ENCODE data around the gene PSD4.

The PSD4 gene

GRCh38 chr2:113173542-113174375 lies at the start of gene PSD4:
PSD4 (plus strand) TSS chr2:113173971; CDS start chr2:113182457, 8,486 bp downstream.
- ChIA-PET POLR2A (interaction anchor here (1.1 to 2.7 kb wide), 4 partner anchors 10 to 25 kb away, joined by 4 to 7 read pairs (median 4); no protein-coding TSS in a partner anchor), CTCF (interaction anchor here (0.6 to 2.3 kb wide), 5 partner anchors 9 to 36 kb away, joined by 3 to 16 read pairs (median 3); no protein-coding TSS in a partner anchor)
- no peak for TF ChIP-seq FOXM1 (IDR thresholded peaks at IDR 0.05; ENCODE audit: borderline replicate concordance)
- TF ChIP-seq L3MBTL2 (conservative IDR thresholded peaks at IDR 0.05), result no peak
- TF ChIP-seq SP1 (IDR thresholded peaks at IDR 0.05), result no peak
- DNase-seq (ENCODE audit: extremely low spot score), result no peak

- ChIA-PET POLR2A (no interaction called here), CTCF (no interaction called here)
- TF ChIP-seq PKNOX1 (IDR thresholded peaks at IDR 0.05) (no peak), ARNT (IDR thresholded peaks at IDR 0.05) (no peak), SP1 (IDR thresholded peaks at IDR 0.05) (no peak), ELF4 (IDR thresholded peaks at IDR 0.05) (no peak)
- no peak for DNase-seq (ENCODE audit: extremely low spot score)
These were observed 49.4 kb upstream of the PSD4 start for GRCh38 chr2:113124181-113124961.

- POLR2A ChIA-PET, result no interaction called here
- CTCF ChIA-PET, result no interaction called here
- TF ChIP-seq BHLHE40 (IDR thresholded peaks at IDR 0.05; ENCODE audit: borderline replicate concordance) (no peak), SP1 (IDR thresholded peaks at IDR 0.05) (no peak), ELF4 (IDR thresholded peaks at IDR 0.05) (no peak), LEF1 (IDR thresholded peaks at IDR 0.05; ENCODE audit: borderline replicate concordance) (no peak), CTBP1 (IDR thresholded peaks at IDR 0.05; ENCODE audit: borderline replicate concordance) (no peak), HDGF (IDR thresholded peaks at IDR 0.05; ENCODE audit: borderline replicate concordance) (no peak), FOXA1 (IDR thresholded peaks at IDR 0.05) (no peak), FOXM1 (IDR thresholded peaks at IDR 0.05; ENCODE audit: borderline replicate concordance) (no peak), TARDBP (IDR thresholded peaks at IDR 0.05) (no peak), NFRKB (IDR thresholded peaks at IDR 0.05) (no peak), SUZ12 (IDR thresholded peaks at IDR 0.05) (no peak), ARNT (IDR thresholded peaks at IDR 0.05) (no peak), FOXK2 (IDR thresholded peaks at IDR 0.05) (no peak), ZNF384 (IDR thresholded peaks at IDR 0.05) (no peak), PKNOX1 (IDR thresholded peaks at IDR 0.05) (no peak), L3MBTL2 (conservative IDR thresholded peaks at IDR 0.05) (no peak)
These were observed 48.6 kb upstream of the PSD4 start for GRCh38 chr2:113124984-113125855.

GRCh38 chr2:113126845-113127645 lies 46.7 kb upstream of the PSD4 start, which contains the start of gene IL1RN:
IL1RN (plus strand) TSS chr2:113127598; CDS start chr2:113127625, 27 bp downstream.
- POLR2A ChIA-PET, result no interaction called here
- CTCF ChIA-PET, result no interaction called here
- no peak for DNase-seq (ENCODE audit: extremely low spot score)
- TF ChIP-seq L3MBTL2 (conservative IDR thresholded peaks at IDR 0.05), result no peak
- TF ChIP-seq LEF1 (IDR thresholded peaks at IDR 0.05; ENCODE audit: borderline replicate concordance), result no peak
- no peak for TF ChIP-seq ARNT (IDR thresholded peaks at IDR 0.05)
- no peak for TF ChIP-seq PKNOX1 (IDR thresholded peaks at IDR 0.05)

More at GRCh38 chr2:113124984-113125855, 48.6 kb upstream of the PSD4 start:
- DNase-seq (ENCODE audit: extremely low spot score), result no peak
